HepG2 (cell line): ENCODE data around the gene PRODH. TPM values are rescaled to one million over a fixed set of nuclear protein-coding genes. Genes with fewer than 3 reads are reported as not detected.

Source experiments
- ATAC-seq: fragments of 200-7000 bp; cut with Tn5 transposase; 3 replicates; pipeline ENCODE4 v1.9.1; 2020; ENCODE audit warnings: mild to moderate bottlenecking, moderate library complexity
- BruUV-seq: library from RNA; stranded (reverse); fragments of 400-500 nt; replicated peaks from 2 replicates; lab custom pipeline; 2021; lab: Mats Ljungman, UMichigan
- CTCF ChIA-PET: fragments of 300-600 bp; formaldehyde crosslinking; extraction: SDS; loops from one replicate; lab custom pipeline; 2021; ENCODE audit warnings: low total read pairs, inconsistent platforms, low intra/inter-chr PET ratio; lab: Yijun Ruan, JAX
- POLR2A ChIA-PET: fragments of 350-600 bp; sonication (Branson Sonifier 250); formaldehyde crosslinking; loops from one replicate; lab custom pipeline; 2020; ENCODE audit warnings: antibody characterized with exemption, inconsistent platforms; lab: Yijun Ruan, JAX
- DNase-seq: peaks from one replicate; pipeline ENCODE4 v3.0.0-alpha.2; 2015; ENCODE audit warnings: low spot score
- FAIRE-seq: peaks from 3 replicates; lab custom pipeline; 2011; peaks lifted over from hg19 to GRCh38; lab: Jason Lieb, UNC
- H2AFZ ChIP-seq: one replicate; pipeline ENCODE4 v1.6.1; 2011; ENCODE audit warnings: low read length, inconsistent platforms
- H3K27ac ChIP-seq: fragments of 300-600 bp; 3 replicates; pipeline ENCODE4 v1.8.0; 2011; ENCODE audit warnings: mixed run types, mild to moderate bottlenecking, mixed read lengths, low read length, inconsistent platforms; ENCODE audit not compliant: insufficient read depth; ENCODE audit errors: extremely low read length
- H3K27me3 ChIP-seq, 2 experiments: fragments of 200-600 bp in 1 of 2; 2 replicates in 1 of 2; 3 replicates in 1 of 2; pipeline versions ENCODE4 v1.6.0 to v1.8.0; 2011; ENCODE audit warnings: low read length in 2 of 2, mild to moderate bottlenecking in 2 of 2, moderate library complexity in 2 of 2, inconsistent platforms in 1 of 2; ENCODE audit not compliant: insufficient read depth in 2 of 2, control insufficient read depth in 1 of 2
- H3K36me3 ChIP-seq, 2 experiments: fragments of 200-600 bp in 1 of 2; replicated peaks in 1 of 2; 2 replicates in 1 of 2; 3 replicates in 1 of 2; pipeline versions ENCODE4 v1.5.1 to v1.8.0; 2011; ENCODE audit warnings: low read length in 2 of 2, inconsistent platforms in 1 of 2; ENCODE audit not compliant: insufficient read depth in 2 of 2, control insufficient read depth in 1 of 2
- H3K4me1 ChIP-seq: 2 replicates; pipeline ENCODE4 v1.5.1; 2012; ENCODE audit warnings: low read length, inconsistent platforms; ENCODE audit not compliant: insufficient read depth
- H3K4me2 ChIP-seq: 2 replicates; pipeline ENCODE4 v1.6.0; 2011; ENCODE audit warnings: low read depth, low read length, inconsistent platforms
- H3K4me3 ChIP-seq, 3 experiments: fragments of 200-600 bp in 1 of 3; sonication (generic), shearing (Covaris generic) in 1 of 3; replicated peaks in 1 of 3; 2 replicates each; pipeline ENCODE4 v1.5.1; 2011 to 2016; ENCODE audit warnings: low read length in 3 of 3, inconsistent platforms in 2 of 3, low read depth in 2 of 3, mild to moderate bottlenecking in 2 of 3, control low read depth in 1 of 3, mixed read lengths in 1 of 3; ENCODE audit not compliant: insufficient read depth in 1 of 3
- H3K79me2 ChIP-seq: one replicate; pipeline ENCODE4 v1.6.1; 2011; ENCODE audit warnings: low read length, inconsistent platforms; ENCODE audit not compliant: insufficient read depth
- H3K9ac ChIP-seq: 2 replicates; pipeline ENCODE4 v1.6.0; 2011; ENCODE audit warnings: mild to moderate bottlenecking, low read depth, low read length, inconsistent platforms; ENCODE audit not compliant: insufficient read depth
- H3K9me3 ChIP-seq: 2 replicates; pipeline ENCODE4 v1.5.1; 2012; ENCODE audit warnings: mild to moderate bottlenecking, low read length
- H4K20me1 ChIP-seq: 2 replicates; pipeline ENCODE4 v1.6.0; 2011; ENCODE audit warnings: inconsistent platforms, mild to moderate bottlenecking, low read length, moderate library complexity; ENCODE audit not compliant: insufficient read depth
- ATF5 ChIP-seq: sonication (generic); formaldehyde crosslinking; IDR thresholded peaks from 2 replicates; pipeline ENCODE4 v1.4.0; 2020; ENCODE audit warnings: mild to moderate bottlenecking, low read depth, missing genetic modification reagents
- ZFP1 ChIP-seq: IDR thresholded peaks from 2 replicates; pipeline ENCODE4 v1.6.1; 2016
- ZNF101 ChIP-seq: sonication (generic); formaldehyde crosslinking; IDR thresholded peaks from 2 replicates; pipeline ENCODE4 v1.4.0; 2020; ENCODE audit warnings: mild to moderate bottlenecking, low read depth, missing genetic modification reagents, borderline replicate concordance
- ZNF335 ChIP-seq: sonication (generic); formaldehyde crosslinking; IDR thresholded peaks from 2 replicates; pipeline ENCODE4 v1.4.0; 2020; ENCODE audit warnings: missing genetic modification reagents
- in situ Hi-C: cut with HindIII; loops from 2 replicates; pipeline ENCODE4 v1.10.0; 2017; ENCODE audit warnings: low pct_unique_long_range_greater_than_20kb; ENCODE audit not compliant: extremely low pct_ligation_motif_present
- intact Hi-C: fragments of 100-400 bp; cut with micrococcal nuclease; formaldehyde crosslinking; loops from one replicate; pipeline ENCODE4 v1.10.0; 2022; ENCODE audit not compliant: unreplicated experiment
- polyA plus RNA-seq, 8 experiments: library from polyadenylated mRNA; depleted of rRNA in 3 of 8; stranded (reverse) in 7 of 8; unstranded in 1 of 8; fragments of >200 nt; fragmentation: Illumina TruSeq in 4 of 8; extraction: Trizol in 4 of 8; gene quantifications; 2 replicates each; pipeline versions ENCODE4 v1.2.1 to v1.2.3, GENCODE V29; 2011 to 2016; ENCODE audit warnings: low read depth in 4 of 8, missing spikeins in 1 of 8, mixed read lengths in 1 of 8; ENCODE audit not compliant: insufficient read depth in 1 of 8
- total RNA-seq, 5 experiments: library from RNA; depleted of rRNA; stranded (reverse); fragments of >200 nt; fragmentation: Illumina TruSeq; extraction: Trizol; gene quantifications; 2 replicates each; pipeline ENCODE4 v1.2.3, GENCODE V29; 2016; ENCODE audit warnings: low read depth in 1 of 5
- TF ChIP-seq, protein P1 (sequence below): sonication (generic); formaldehyde crosslinking; IDR thresholded peaks from 2 replicates; pipeline ENCODE4 v1.4.0; 2020; ENCODE audit warnings: missing genetic modification reagents

The PRODH gene
- total and polyA plus RNA-seq, 2 of the 13 experiments (the other 11 are each of a cell fraction or from before 2014, with no cell fraction given), result 0.29 to 0.30 TPM

DNA sequence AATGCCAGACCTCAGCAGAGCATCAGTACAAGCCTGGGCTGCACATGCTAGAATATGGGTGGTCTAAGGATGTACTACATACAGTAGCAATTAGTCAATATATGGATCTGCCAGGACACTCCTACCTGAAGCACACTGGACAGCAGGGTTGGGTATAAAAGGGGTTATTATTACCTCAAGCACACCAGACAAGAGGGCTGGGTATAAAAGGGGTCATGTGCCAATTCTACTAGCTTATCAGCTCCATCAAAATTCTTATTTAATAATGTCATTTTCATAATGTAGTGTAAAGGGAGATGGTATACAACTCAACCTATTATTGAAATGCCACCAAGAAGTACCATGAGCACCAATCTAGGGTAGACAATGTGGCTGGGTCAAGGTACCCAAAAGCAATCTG, 44.7 kb upstream of the PRODH start:
- H3K79me2 ChIP-seq, result no peaks in the 10 kb centered on the region
- H3K4me3 ChIP-seq, result no peak overlapping the region
- no peak overlapping the region for H3K27ac ChIP-seq
- peaks cover 6% of the 10 kb centered on the region for H3K4me1 ChIP-seq
- in situ Hi-C loops, result no loop called here
- H3K27me3 ChIP-seq, result peaks cover 0 to under 1% of the 10 kb centered on the region in 2 experiments; a peak in 1 of 5 replicates
- FAIRE-seq, result no peak
- ATAC-seq, result no peak
- H3K9ac ChIP-seq, result no peak overlapping the region
- DNase-seq, result no peak
- BruUV-seq, result no TSS peak
- H3K9me3 ChIP-seq, result peaks cover 15% of the 10 kb centered on the region
- H2AFZ ChIP-seq, result no peak overlapping the region
- intact Hi-C loops, result no loop called here
- H4K20me1 ChIP-seq, result no peaks in the 10 kb centered on the region
- peak; percentile 99; the same call in 1 of the 2 replicates for TF ChIP-seq ZFP1 (CRISPR knock-in tag)
- no peak for TF ChIP-seq ATF5 (CRISPR knock-in tag)
- TF ChIP-seq, protein P1, sequence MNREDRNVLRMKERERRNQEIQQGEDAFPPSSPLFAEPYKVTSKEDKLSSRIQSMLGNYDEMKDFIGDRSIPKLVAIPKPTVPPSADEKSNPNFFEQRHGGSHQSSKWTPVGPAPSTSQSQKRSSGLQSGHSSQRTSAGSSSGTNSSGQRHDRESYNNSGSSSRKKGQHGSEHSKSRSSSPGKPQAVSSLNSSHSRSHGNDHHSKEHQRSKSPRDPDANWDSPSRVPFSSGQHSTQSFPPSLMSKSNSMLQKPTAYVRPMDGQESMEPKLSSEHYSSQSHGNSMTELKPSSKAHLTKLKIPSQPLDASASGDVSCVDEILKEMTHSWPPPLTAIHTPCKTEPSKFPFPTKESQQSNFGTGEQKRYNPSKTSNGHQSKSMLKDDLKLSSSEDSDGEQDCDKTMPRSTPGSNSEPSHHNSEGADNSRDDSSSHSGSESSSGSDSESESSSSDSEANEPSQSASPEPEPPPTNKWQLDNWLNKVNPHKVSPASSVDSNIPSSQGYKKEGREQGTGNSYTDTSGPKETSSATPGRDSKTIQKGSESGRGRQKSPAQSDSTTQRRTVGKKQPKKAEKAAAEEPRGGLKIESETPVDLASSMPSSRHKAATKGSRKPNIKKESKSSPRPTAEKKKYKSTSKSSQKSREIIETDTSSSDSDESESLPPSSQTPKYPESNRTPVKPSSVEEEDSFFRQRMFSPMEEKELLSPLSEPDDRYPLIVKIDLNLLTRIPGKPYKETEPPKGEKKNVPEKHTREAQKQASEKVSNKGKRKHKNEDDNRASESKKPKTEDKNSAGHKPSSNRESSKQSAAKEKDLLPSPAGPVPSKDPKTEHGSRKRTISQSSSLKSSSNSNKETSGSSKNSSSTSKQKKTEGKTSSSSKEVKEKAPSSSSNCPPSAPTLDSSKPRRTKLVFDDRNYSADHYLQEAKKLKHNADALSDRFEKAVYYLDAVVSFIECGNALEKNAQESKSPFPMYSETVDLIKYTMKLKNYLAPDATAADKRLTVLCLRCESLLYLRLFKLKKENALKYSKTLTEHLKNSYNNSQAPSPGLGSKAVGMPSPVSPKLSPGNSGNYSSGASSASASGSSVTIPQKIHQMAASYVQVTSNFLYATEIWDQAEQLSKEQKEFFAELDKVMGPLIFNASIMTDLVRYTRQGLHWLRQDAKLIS (CRISPR knock-in tag), result no peak
- TF ChIP-seq ZNF335 (CRISPR knock-in tag), result no peak
- TF ChIP-seq ZNF101 (CRISPR knock-in tag), result no peak
- no peak overlapping the region for H3K4me2 ChIP-seq
- POLR2A ChIA-PET, result no interaction called here
- H3K36me3 ChIP-seq, result no peaks in the 10 kb centered on the region
- CTCF ChIA-PET, result no interaction called here
